Stimulated activated CD4-positive, alpha-beta T cell treated with anti-CD3 and anti-CD28 coated beads, Interleukin-12 subunit alpha, Interleukin-12 subunit beta, amount 100 ng/mL, for 24 hours (primary cell): Measurements from ENCODE around the gene CEP72.
"Not testable (repeated sequence)": the region's sequence is repeated elsewhere in the genome, so short reads cannot be mapped to it uniquely, and the experiment has no call there.

Experiments
- DNase-seq, 2 experiments: peaks; one replicate each; pipeline ENCODE4 v3.0.0-alpha.2; 2020; ENCODE audit warnings: low read depth in 2 of 2

The CEP72 gene

GRCh38 chr5:672329-673160, 60.4 kb downstream of the CEP72 start:
- DNase-seq, result peak; percentile 25 to 41

- DNase-seq, result no peak
Observed at GRCh38 chr5:673161-673830, 61.2 kb downstream of the CEP72 start.

- DNase-seq, result no peak
Observed at GRCh38 chr5:673831-674629, 61.9 kb downstream of the CEP72 start.

GRCh38 chr5:674630-675011, 62.5 kb downstream of the CEP72 start:
- DNase-seq, result no peak

- no peak for DNase-seq
Observed at GRCh38 chr5:675111-675870, 63.2 kb downstream of the CEP72 start.

- DNase-seq, result no peak
Observed at GRCh38 chr5:675871-676698, 63.9 kb downstream of the CEP72 start.

GRCh38 chr5:676699-677076, 64.5 kb downstream of the CEP72 start:
- no peak for DNase-seq

GRCh38 chr5:677131-678101, 65.3 kb downstream of the CEP72 start:
- DNase-seq, result no peak

GRCh38 chr5:678521-678920, 66.4 kb downstream of the CEP72 start:
- DNase-seq, result not testable (repeated sequence)

GRCh38 chr5:679166-679895, 67.2 kb downstream of the CEP72 start:
- DNase-seq, result not testable (repeated sequence)

- DNase-seq, result not testable (repeated sequence)
Observed at GRCh38 chr5:680118-680795, 68.1 kb downstream of the CEP72 start.

- DNase-seq, result not testable (repeated sequence)
Observed at GRCh38 chr5:680836-681235, 68.7 kb downstream of the CEP72 start.

GRCh38 chr5:681317-682191, 69.4 kb downstream of the CEP72 start:
- not testable (repeated sequence) for DNase-seq

- not testable (repeated sequence) for DNase-seq
Observed at GRCh38 chr5:682216-682615, 70.1 kb downstream of the CEP72 start.

- DNase-seq, result not testable (repeated sequence)
Observed at GRCh38 chr5:682651-683358, 70.7 kb downstream of the CEP72 start.
